Renal pelvis (tissue), 4 donors: Measurements from ENCODE around the gene ECE1. TPM values are rescaled to one million over a fixed set of nuclear protein-coding genes. Genes with fewer than 3 reads are reported as not detected.

Experiments
- DNase-seq: peaks from one replicate; pipeline ENCODE4 v3.0.0-alpha.2; 2013
- polyA plus RNA-seq, 3 donors: library from polyadenylated mRNA; unstranded; fragments of 120-200 nt; gene quantifications; one replicate each; pipeline ENCODE4 v1.2.1, GENCODE V29; 2013; ENCODE audit not compliant: insufficient read length in 3 of 3

ECE1 gene
- polyA plus RNA-seq, 3 donors: 42.0 to 51.7 (median 46.9) TPM

GRCh38 chr1:21329209-21329844 lies 39.1 kb upstream of the ECE1 start:
- DNase-seq: no peak

GRCh38 chr1:21327566-21328323 lies 37.5 kb upstream of the ECE1 start:
- DNase-seq: no peak

- no peak for DNase-seq
Observed at GRCh38 chr1:21326861-21327344, 36.6 kb upstream of the ECE1 start.

GRCh38 chr1:21325731-21326387 lies 35.6 kb upstream of the ECE1 start:
- DNase-seq: no peak

- DNase-seq: no peak
Observed at GRCh38 chr1:21325231-21325718, 35.0 kb upstream of the ECE1 start.

GRCh38 chr1:21324368-21325141 lies 34.3 kb upstream of the ECE1 start:
- no peak for DNase-seq

- no peak for DNase-seq
Observed at GRCh38 chr1:21323091-21323490, 32.8 kb upstream of the ECE1 start.

GRCh38 chr1:21322681-21323016 lies 32.4 kb upstream of the ECE1 start:
- DNase-seq: no peak

GRCh38 chr1:21321963-21322680 lies 31.9 kb upstream of the ECE1 start:
- DNase-seq: no peak

GRCh38 chr1:21320410-21321108 lies 30.3 kb upstream of the ECE1 start:
- DNase-seq: no peak

GRCh38 chr1:21319447-21320407 lies 29.5 kb upstream of the ECE1 start:
- DNase-seq: no peak

- DNase-seq: peak; percentile 81
Observed at GRCh38 chr1:21318714-21319159, 28.5 kb upstream of the ECE1 start.

- DNase-seq: no peak
Observed at GRCh38 chr1:21318057-21318713, 27.9 kb upstream of the ECE1 start.

- DNase-seq: no peak
Observed at GRCh38 chr1:21317690-21318043, 27.4 kb upstream of the ECE1 start.

GRCh38 chr1:21317035-21317689 lies 26.9 kb upstream of the ECE1 start:
- no peak for DNase-seq

GRCh38 chr1:21314743-21315396 lies 24.6 kb upstream of the ECE1 start:
- DNase-seq: no peak

GRCh38 chr1:21313886-21314721 lies 23.8 kb upstream of the ECE1 start:
- DNase-seq: no peak
